GM11168 (cell line): Measurements from ENCODE around the gene CDC25A.

Experiments
- in situ Hi-C: fragments of 300-500 bp; cut with MboI; formaldehyde crosslinking; loops from one replicate; pipeline ENCODE4 v1.12.0; 2022; ENCODE audit warnings: low sequenced_read_pairs; ENCODE audit not compliant: unreplicated experiment

CDC25A gene

GRCh38 chr3:48143992-48144391, 44.2 kb downstream of the CDC25A start:
- in situ Hi-C loops, result no loop called here

DNA sequence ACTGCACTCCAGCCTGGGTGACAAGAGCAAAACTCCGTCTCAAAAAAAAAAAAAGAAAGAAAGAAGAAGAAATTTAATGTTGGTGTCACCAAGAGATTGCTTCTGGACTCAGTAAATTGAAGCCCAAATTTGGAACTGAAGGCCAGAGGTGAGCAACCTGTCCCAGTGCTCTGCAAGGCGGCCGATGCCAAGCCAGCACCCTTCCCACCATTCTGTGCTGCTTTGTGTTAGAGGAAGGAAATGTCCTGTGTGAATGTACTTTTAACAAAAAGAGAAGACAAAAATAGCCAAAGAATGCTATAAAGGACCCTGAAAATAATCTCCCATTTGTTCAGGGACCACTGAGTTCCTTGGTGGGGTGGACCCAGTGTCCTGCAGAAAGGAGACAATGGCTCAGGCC, 44.6 kb downstream of the CDC25A start:
- in situ Hi-C loops, result no loop called here

- in situ Hi-C loops, result no loop called here
Observed at GRCh38 chr3:48142316-48142870, 45.8 kb downstream of the CDC25A start.

DNA sequence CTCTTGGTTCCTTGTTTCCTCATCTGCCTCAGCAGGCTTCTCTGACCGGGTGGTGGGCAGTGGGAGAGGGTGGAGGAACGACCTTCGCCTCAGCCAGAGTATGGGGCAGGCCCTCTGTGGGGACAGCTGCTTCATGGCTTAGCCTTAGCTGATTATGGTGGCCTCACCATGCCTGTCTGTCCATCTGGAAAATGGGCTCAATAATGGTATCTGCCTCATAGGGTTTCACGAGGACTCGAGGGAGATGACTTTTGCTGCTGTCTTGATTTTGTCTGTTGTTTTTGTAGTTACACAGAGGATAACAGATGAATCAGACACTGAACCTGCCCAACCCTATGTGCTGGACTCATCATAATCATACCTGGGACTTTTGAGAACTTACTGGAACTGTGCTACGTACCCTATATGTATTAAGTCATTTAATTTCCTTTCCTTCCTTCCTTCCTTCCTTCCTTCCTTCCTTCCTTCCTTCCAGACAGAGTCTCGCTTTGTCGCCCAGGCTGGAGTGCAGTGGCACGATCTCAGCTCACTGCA, 46.5 kb downstream of the CDC25A start:
- in situ Hi-C loops, result no loop called here

- in situ Hi-C loops, result no loop called here
Observed at GRCh38 chr3:48140936-48141603, 47.1 kb downstream of the CDC25A start.

- in situ Hi-C loops, result no loop called here
Observed at GRCh38 chr3:48140336-48140757, 47.9 kb downstream of the CDC25A start.

- in situ Hi-C loops, result no loop called here
Observed at GRCh38 chr3:48137425-48137999, 50.7 kb downstream of the CDC25A start.

DNA sequence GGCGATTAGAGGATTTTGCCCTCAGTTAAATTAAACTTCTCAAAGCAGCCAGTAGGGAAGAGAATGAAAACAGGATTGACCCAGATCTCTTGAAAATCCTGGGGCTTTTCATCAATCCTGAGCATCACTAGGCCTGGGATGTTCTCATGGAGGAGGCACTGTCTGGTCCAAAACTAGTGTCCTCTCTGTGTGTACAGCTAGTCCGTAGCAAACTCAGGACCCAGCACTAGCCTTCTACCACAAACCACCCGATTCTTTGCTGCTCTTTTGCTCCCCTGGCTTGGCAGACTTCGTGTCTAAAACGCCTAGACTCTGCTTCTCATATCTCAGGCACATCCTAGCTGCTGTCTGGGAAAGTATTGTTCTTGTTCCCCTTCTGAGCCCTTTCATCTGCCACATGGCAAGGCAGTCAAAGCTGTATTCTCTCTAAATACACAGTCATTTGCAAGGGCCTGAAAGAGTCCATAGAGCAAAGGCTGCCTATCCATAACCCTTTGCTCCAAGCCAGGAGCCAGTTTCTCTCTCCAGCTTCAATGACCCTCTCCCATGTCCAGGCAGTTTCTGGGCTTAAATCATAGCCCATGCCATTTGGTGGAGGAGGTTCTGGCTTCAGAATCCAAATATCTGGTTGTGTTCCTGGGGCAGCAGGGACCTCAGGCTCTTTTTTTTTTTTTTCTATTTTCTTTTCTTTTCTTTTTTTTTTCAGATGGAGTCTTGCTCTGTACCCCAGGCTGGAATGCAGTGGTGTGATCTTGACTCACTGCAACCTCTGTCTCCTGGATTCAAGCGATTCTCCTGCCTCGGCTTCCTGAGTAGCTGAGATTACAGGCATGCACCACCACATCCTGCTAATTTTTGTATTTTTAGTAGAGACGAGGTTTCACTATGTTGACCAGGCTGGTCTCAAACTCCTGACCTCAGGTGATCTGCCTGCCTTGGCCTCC, 52.4 kb downstream of the CDC25A start:
- in situ Hi-C loops, result no loop called here

- in situ Hi-C loops, result no loop called here
Observed at GRCh38 chr3:48130321-48130904, 57.8 kb downstream of the CDC25A start.

GRCh38 chr3:48129921-48130320, 58.3 kb downstream of the CDC25A start:
- in situ Hi-C loops, result no loop called here

DNA sequence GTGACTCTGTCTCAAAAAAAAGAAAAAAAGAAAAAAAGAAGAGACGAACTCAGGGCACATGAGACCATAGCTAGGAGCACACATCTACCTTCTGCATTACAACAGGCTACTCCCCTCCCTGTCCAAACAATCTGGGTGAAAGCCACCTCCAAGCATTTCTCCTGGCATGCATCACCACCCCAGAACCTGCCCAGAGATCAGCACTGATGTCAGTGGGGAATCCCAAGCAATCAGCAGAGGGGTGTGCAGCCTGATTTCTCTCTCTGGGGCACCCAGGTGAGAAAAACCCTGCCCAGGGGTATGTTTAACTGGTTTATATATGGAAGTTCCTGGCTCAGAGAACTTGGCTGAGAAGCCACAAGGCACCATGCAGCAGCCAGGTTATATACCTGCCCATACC, 59.4 kb downstream of the CDC25A start:
- in situ Hi-C loops, result no loop called here

GRCh38 chr3:48125886-48126622, 62.2 kb downstream of the CDC25A start:
- in situ Hi-C loops, result no loop called here

GRCh38 chr3:48125013-48125705, 63.1 kb downstream of the CDC25A start:
- in situ Hi-C loops, result no loop called here

DNA sequence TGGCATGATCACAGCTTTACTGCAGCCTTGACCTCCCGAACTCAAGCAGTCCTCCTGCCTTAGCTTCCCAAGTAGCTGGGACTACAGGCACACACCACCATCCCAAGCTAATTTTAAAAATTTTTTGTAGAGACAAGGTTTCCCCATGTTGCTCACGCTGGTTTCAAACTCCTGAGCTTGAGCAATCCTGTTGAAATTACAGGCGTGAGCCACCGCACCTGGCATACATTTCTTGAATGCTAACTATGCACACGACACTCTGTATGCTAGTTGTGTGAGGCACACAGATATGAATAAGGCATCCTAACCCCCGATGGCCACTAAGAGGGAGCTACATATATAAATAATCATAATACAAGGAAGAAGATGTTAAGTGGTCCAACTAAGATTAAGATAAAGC, 64.9 kb downstream of the CDC25A start:
- in situ Hi-C loops, result no loop called here

DNA sequence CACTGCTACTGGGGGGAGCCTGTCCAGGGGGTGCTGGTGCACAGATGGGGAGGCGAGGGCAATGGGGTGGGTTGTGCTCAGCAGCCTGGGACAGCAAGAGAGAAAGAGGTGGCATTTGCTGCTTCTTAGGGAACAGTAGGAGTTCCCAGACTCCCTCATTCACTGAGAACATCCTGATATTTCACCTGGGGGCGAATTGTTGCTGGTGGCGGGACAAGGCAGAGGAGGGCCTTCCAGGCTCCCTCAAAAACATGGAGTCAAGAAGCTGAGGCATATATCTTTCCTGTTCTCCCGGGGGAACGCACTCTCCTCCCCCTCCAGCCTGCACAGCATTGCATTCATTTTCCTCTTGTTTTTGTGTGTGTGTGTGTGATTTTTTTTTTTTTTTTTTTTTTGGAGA, 65.7 kb downstream of the CDC25A start:
- in situ Hi-C loops, result no loop called here

GRCh38 chr3:48120223-48120622, 68.0 kb downstream of the CDC25A start:
- in situ Hi-C loops, result no loop called here

DNA sequence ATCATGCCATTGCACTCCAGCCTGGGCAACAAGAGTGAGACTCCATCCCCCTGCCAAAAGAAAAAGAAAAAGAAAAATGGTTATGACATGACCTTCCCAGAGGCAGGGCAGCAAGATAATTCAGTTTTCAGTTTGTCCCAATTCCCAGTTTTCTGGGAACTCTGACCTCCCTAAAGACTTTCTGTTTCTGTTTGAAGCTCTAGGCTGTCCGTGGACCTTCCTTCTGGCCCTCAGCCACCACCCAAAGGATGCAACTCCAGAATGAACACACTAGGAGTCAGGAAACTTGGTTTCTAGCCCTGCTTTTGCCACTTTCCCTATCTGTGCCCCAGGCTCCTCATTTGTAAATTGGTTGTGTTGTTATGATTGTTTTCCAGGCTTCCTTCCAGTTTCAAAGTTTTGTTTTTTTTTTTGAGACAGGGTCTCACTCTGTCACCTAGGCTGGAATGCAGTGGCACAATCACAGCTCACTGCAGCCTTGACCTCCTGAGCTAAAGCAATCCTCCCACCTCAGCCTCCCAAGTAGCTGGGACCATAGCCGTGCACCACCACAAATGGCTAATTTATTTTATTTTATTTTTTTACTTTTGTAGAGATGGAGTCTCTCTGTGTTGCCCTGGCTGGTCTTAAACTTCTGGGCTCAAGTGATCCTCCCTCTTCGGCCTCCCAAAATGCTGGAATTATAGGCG, 68.6 kb downstream of the CDC25A start:
- in situ Hi-C loops, result no loop called here

GRCh38 chr3:48118928-48119327, 69.3 kb downstream of the CDC25A start:
- in situ Hi-C loops, result no loop called here
